Measurements from ENCODE around the gene AMBRA1.

AMBRA1 gene

DNA sequence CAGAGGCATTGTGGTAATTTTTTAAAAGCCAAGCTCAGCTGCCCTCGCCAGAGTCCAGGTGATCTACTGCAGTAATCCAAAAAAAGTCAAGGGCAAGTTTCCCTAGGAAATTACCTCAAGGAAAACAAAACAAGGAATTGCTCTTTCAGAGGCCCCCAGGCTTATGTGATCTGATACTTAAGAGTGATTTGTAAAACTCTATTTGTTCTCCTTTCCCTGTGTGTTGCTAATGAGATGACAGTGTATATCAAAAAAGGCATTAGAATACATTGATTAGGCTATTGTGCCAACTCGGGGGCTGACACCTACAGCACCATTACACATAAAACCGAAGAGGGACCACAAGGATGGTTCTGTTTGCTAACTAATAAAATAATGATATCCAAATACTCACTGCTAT, 157.7 kb downstream of the AMBRA1 start:
- H3K36me3 ChIP-seq, result peaks cover 34 to 42% (median 36%) of the 10 kb centered on the region in 3 donors
- no peaks in the 10 kb centered on the region for H3K4me1 ChIP-seq
- intact Hi-C loops (cut with DNase I; ENCODE audit: low total_unique reads), result no loop called here
- TF ChIP-seq, protein P1, sequence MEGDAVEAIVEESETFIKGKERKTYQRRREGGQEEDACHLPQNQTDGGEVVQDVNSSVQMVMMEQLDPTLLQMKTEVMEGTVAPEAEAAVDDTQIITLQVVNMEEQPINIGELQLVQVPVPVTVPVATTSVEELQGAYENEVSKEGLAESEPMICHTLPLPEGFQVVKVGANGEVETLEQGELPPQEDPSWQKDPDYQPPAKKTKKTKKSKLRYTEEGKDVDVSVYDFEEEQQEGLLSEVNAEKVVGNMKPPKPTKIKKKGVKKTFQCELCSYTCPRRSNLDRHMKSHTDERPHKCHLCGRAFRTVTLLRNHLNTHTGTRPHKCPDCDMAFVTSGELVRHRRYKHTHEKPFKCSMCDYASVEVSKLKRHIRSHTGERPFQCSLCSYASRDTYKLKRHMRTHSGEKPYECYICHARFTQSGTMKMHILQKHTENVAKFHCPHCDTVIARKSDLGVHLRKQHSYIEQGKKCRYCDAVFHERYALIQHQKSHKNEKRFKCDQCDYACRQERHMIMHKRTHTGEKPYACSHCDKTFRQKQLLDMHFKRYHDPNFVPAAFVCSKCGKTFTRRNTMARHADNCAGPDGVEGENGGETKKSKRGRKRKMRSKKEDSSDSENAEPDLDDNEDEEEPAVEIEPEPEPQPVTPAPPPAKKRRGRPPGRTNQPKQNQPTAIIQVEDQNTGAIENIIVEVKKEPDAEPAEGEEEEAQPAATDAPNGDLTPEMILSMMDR (IDR thresholded peaks at IDR 0.05), result no peak
- no peaks in the 10 kb centered on the region for H3K9me3 ChIP-seq
- no peak overlapping the region for H3K4me3 ChIP-seq
- DNase-seq, result no peak
- no peaks in the 10 kb centered on the region for H3K27me3 ChIP-seq
- H3K27ac ChIP-seq, result no peak overlapping the region

DNA sequence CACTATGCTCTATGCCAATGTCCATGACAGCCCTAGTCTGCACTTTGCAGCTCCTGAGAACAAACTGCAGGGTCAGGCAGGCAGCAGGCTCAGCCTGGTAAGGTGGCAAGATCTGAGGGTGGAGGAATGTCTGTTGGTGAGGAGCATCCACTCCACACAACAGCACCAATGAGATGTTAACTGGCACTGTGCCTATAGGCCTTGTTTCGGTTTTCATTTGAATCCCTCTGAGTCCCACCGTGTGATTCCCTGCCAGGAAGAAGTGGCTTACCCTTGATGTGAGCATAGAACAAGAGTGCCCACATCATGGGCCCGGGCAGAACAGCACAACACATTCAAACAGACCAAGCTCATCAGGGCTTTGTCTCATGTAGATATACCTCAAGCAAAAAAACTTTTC, 158.1 kb downstream of the AMBRA1 start:
- Histone ChIP-seq H3K27me3 (no peaks in the 10 kb centered on the region), H3K9me3 (no peaks in the 10 kb centered on the region), H3K4me1 (no peaks in the 10 kb centered on the region), H3K27ac (no peak overlapping the region), H3K36me3 (peaks cover 36 to 44% (median 39%) of the 10 kb centered on the region in 3 donors), H3K4me3 (no peak overlapping the region)
- no peak for DNase-seq
- TF ChIP-seq, protein P1 (IDR thresholded peaks at IDR 0.05), result no peak
- intact Hi-C loops (cut with DNase I; ENCODE audit: low total_unique reads), result no loop called here

DNA sequence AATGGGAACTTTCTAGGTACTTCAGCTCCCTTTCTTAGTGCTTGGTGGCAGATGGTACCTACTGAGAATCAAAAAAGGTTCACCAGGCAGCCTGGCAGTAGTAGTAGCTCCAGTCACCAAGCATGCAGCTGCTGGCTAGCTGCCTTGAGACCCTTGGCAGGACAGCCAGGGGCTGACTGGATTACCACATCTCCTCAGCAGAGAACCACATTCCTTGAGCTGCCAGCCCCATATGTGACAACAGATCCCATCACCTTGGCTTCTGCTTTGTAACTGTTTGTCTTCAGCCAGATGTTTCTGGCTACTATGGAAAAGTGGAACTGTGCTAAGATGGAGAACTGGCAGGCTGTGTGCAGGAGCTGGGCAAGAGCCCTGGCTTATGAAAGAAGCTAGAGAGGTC, 162.6 kb downstream of the AMBRA1 start:
- Histone ChIP-seq H3K27me3 (no peaks in the 10 kb centered on the region), H3K4me3 (no peak overlapping the region), H3K36me3 (peaks cover 36 to 73% (median 45%) of the 10 kb centered on the region in 3 donors), H3K9me3 (no peaks in the 10 kb centered on the region), H3K4me1 (no peaks in the 10 kb centered on the region), H3K27ac (no peak overlapping the region)
- intact Hi-C loops (cut with DNase I; ENCODE audit: low total_unique reads), result no loop called here
- DNase-seq, result no peak
- TF ChIP-seq, protein P1 (IDR thresholded peaks at IDR 0.05), result no peak

DNA sequence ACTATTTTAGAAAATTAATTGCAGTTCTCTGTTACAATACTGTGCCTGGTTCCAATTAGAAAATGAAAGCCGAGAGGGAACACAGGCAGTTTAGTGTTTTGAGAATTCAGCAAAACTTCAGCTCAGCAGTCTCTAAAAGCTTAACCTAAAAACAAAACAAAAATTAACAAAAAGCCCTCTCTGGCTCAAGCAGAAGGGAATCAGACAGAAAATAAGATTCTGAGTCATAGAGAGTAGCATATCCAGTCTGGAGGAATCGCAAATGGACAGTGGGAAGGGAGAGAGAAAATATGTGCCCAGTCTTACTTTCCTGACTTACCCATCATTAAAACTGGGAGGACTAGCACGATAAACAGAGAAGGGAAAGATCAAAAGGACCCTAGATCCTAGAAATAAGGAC, 164.1 kb downstream of the AMBRA1 start:
- no peak for DNase-seq
- Histone ChIP-seq H3K9me3 (no peaks in the 10 kb centered on the region), H3K4me1 (no peaks in the 10 kb centered on the region), H3K36me3 (peaks cover 35 to 73% (median 48%) of the 10 kb centered on the region in 3 donors), H3K27ac (no peak overlapping the region), H3K27me3 (no peaks in the 10 kb centered on the region), H3K4me3 (no peak overlapping the region)
- TF ChIP-seq, protein P1 (IDR thresholded peaks at IDR 0.05), result no peak
- intact Hi-C loops (cut with DNase I; ENCODE audit: low total_unique reads), result no loop called here

DNA sequence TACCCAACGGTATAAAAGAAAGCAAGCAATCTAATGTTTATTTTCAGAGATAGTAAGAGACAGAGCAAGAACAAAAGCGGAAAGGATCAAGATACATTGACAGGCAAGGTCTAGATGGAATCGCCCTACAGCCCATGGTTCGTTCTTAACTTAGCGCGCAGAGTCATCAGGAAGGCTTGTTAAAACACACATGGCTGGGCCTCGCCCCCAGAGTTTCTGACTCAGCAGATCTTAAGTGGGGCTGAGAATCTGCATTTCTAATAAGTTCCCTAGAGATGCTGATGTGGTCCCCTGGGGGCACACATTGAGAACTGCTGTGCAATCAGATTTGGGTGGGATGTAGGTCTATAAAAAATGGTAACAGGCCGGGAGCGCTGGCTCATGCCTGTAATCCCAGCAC, 166.5 kb downstream of the AMBRA1 start:
- TF ChIP-seq, protein P1 (IDR thresholded peaks at IDR 0.05), result no peak
- no peaks in the 10 kb centered on the region for H3K27me3 ChIP-seq
- intact Hi-C loops (cut with DNase I; ENCODE audit: low total_unique reads), result no loop called here

More for the DNA sequence above, 166.5 kb downstream of the AMBRA1 start:
- H3K4me1 ChIP-seq, result no peaks in the 10 kb centered on the region
- no peaks in the 10 kb centered on the region for H3K9me3 ChIP-seq
- H3K27ac ChIP-seq, result no peak overlapping the region
- no peak for DNase-seq
- no peak overlapping the region for H3K4me3 ChIP-seq
- peaks cover 17 to 62% (median 31%) of the 10 kb centered on the region in 3 donors for H3K36me3 ChIP-seq
